Thoracic aorta (tissue), 2 donors: ENCODE measurements around the gene TMEM30B. TPM values are rescaled to one million over a fixed set of nuclear protein-coding genes. Genes with fewer than 3 reads are reported as not detected.

Experiments
- ATAC-seq: fragments of 150-250 bp; one replicate; pipeline ENCODE4 v1.8.0; 2017; ENCODE audit warnings: low read depth; ENCODE audit not compliant: insufficient number of reproducible peaks, low FRiP score
- DNase-seq: peaks from one replicate; pipeline ENCODE4 v3.0.0-alpha.2; 2020; ENCODE audit warnings: low spot score
- H3K27ac ChIP-seq, 2 donors: fragments of 200-600 bp; sonication (generic); 1 replicate in 1 of 2; 2 replicates in 1 of 2; pipeline ENCODE4 v1.5.1; 2016; ENCODE audit warnings: mild to moderate bottlenecking in 2 of 2, moderate library complexity in 2 of 2
- H3K27me3 ChIP-seq: fragments of 200-600 bp; sonication (generic); replicated peaks from 2 replicates; pipeline ENCODE4 v1.6.0; 2016; ENCODE audit warnings: mild to moderate bottlenecking; ENCODE audit not compliant: insufficient read depth
- H3K36me3 ChIP-seq: fragments of 200-600 bp; sonication (generic); one replicate; pipeline ENCODE4 v1.5.1; 2016
- H3K4me1 ChIP-seq, 2 donors: fragments of 200-600 bp; sonication (generic); 1 replicate in 1 of 2; 2 replicates in 1 of 2; pipeline versions ENCODE4 v1.5.1 to v1.6.0; 2016; ENCODE audit warnings: low read depth in 2 of 2, mild to moderate bottlenecking in 1 of 2; ENCODE audit not compliant: control insufficient read depth in 1 of 2
- H3K4me3 ChIP-seq: fragments of 200-600 bp; sonication (generic); 2 replicates; pipeline ENCODE4 v1.5.1; 2016; ENCODE audit warnings: mild to moderate bottlenecking
- H3K9me3 ChIP-seq: fragments of 200-600 bp; sonication (generic); 2 replicates; pipeline ENCODE4 v1.5.1; 2016
- CTCF ChIP-seq: fragments of 200-600 bp; sonication (generic); IDR thresholded peaks from one replicate; pipeline ENCODE4 v1.5.1; 2019; ENCODE audit warnings: antibody characterized with exemption
- total RNA-seq, 2 donors: library from RNA; depleted of rRNA; stranded (reverse); fragments of >200 nt; gene quantifications; one replicate each; pipeline versions ENCODE4 v1.1.0 to v1.2.3, GENCODE V29; 2016

TMEM30B gene
- total RNA-seq, 2 donors from 2014 or later: 46.9 to 51.0 TPM

GRCh38 chr14:61282746-61283145, 1.6 kb upstream of the TMEM30B start:
- H3K27ac ChIP-seq: peak overlapping the region in 1 of 2 donors; percentile 96

DNA sequence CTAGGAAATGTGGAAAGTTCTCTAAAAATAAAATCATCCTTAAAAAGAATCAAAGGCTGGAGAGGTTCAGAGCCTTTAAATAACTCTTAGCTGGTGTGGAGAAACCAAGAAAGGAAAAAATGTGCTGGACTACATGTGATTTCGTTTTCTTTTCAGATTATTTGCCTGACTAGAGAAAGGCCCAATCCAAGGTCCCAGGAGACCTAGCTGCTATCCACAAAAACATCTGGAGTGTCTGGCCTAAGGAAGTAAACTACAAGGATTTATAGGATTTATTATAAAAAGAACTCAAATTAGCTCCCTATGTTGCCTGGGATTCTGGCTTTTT, 774 bp upstream of the TMEM30B start:
- H3K27me3 ChIP-seq: no peaks in the 10 kb centered on the region
- peak overlapping the region; percentile 12 to 96 for H3K27ac ChIP-seq

More at GRCh38 chr14:61282746-61283145, 1.6 kb upstream of the TMEM30B start:
- no peak for DNase-seq
- no peaks in the 10 kb centered on the region for H3K27me3 ChIP-seq
- H3K4me1 ChIP-seq: peaks cover 5 to 24% of the 10 kb centered on the region in 2 donors
- H3K9me3 ChIP-seq: peaks cover 5% of the 10 kb centered on the region
- H3K4me3 ChIP-seq: no peak overlapping the region
- no peak for ATAC-seq
- H3K36me3 ChIP-seq: no peaks in the 10 kb centered on the region
- no peak for TF ChIP-seq CTCF

DNA sequence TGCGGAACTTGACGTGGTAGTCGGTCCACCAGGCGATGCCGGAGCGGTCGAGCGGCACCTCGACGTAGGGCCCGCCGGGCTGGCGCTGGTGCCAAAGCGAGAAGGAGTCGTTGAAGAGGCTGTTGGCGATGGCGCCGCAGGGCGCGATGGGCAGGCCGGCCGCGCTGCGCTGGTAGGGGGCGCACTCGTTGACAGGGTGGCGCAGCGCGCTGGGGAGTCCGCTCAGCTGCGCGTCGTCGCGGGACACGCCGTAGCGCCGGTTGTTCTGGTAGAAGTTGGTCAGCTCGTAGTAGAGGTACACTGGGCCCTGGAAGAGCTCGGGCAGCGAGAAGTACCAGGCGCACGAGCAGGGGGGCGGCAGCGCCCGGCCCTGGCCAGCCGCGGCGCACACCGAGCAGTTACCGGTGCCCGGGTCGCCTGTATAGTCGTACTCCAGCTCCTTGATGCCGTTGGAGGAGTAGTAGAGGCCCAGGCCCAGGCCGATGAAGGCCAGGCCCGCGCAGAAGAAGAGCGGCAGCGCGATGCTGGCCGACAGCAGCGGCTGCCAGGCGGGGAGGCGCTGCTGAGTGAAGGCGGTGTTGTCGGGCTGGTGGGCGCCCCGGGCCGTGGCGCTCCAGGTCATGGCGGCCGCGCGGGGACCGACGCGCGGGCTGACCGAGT, 482 bp downstream of the TMEM30B start:
- peak overlapping the region; percentile 79 for H3K4me3 ChIP-seq
- peaks cover 5% of the 10 kb centered on the region for H3K9me3 ChIP-seq
- H3K27me3 ChIP-seq: no peaks in the 10 kb centered on the region
- peak; percentile 30 for TF ChIP-seq CTCF
- H3K36me3 ChIP-seq: no peaks in the 10 kb centered on the region
- ATAC-seq (peak; percentile 18), DNase-seq (no peak)
- H3K27ac ChIP-seq: peak overlapping the region; percentile 87 to 96
- peaks cover 2 to 16% of the 10 kb centered on the region in 2 donors for H3K4me1 ChIP-seq

More for the DNA sequence above, 774 bp upstream of the TMEM30B start:
- H3K4me1 ChIP-seq: peaks cover 5 to 24% of the 10 kb centered on the region in 2 donors
- no peak for DNase-seq
- no peak for TF ChIP-seq CTCF
- peak; percentile 61 for ATAC-seq
- no peaks in the 10 kb centered on the region for H3K36me3 ChIP-seq
- peak overlapping the region; percentile 79 for H3K4me3 ChIP-seq
- peaks cover 5% of the 10 kb centered on the region for H3K9me3 ChIP-seq

GRCh38 chr14:61280092-61280525, 1.0 kb downstream of the TMEM30B start:
- Histone ChIP-seq H3K9me3 (peaks cover 5% of the 10 kb centered on the region), H3K4me1 (peaks cover 0 to 15% of the 10 kb centered on the region in 2 donors), H3K27me3 (no peaks in the 10 kb centered on the region), H3K4me3 (peak overlapping the region; percentile 79), H3K36me3 (no peaks in the 10 kb centered on the region), H3K27ac (peak overlapping the region; percentile 87 to 96)
- ATAC-seq (no peak), DNase-seq (no peak)
- no peak for TF ChIP-seq CTCF

DNA sequence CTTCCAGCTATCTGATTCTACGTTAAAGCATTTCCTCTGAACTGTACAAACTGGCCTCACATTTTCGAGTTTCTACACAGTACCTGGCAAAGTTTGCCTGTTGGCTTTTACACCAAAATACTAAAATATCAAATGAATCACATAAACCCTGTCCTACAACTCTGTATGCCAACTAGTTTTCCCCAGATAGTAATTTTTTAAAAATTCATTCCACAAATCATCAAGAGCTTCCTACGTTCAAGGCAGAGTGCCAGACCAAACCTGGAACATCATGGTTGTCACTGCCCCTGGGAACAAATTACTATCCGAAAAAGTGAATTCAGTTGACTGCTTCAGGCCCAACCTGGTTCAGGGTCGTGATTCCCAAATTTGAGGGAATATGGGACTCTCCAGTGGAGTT, 2.1 kb downstream of the TMEM30B start:
- DNase-seq (no peak), ATAC-seq (no peak)
- Histone ChIP-seq H3K4me1 (peaks cover 0 to 15% of the 10 kb centered on the region in 2 donors), H3K9me3 (peaks cover 5% of the 10 kb centered on the region), H3K36me3 (no peaks in the 10 kb centered on the region), H3K27me3 (no peaks in the 10 kb centered on the region), H3K4me3 (peak overlapping the region; percentile 79), H3K27ac (peak overlapping the region; percentile 87 to 96)
- TF ChIP-seq CTCF: no peak
